K562 (cell line): ENCODE data around the gene EEF2K. TPM values are rescaled to one million over a fixed set of nuclear protein-coding genes. Genes with fewer than 3 reads are reported as not detected.

ENCODE experiments used
- BMI1 ChIP-seq: fragments of 150-350 bp; IDR thresholded peaks from 2 replicates; pipeline ENCODE4 v1.6.1; 2014; ENCODE audit warnings: low read length
- BRF1 ChIP-seq: IDR thresholded peaks from 3 replicates; pipeline ENCODE4 v1.6.1; 2011; ENCODE audit warnings: borderline replicate concordance, mild to moderate bottlenecking; ENCODE audit not compliant: insufficient read length; ENCODE audit errors: extremely low read depth
- CSDE1 ChIP-seq, 2 experiments: fragments of 450-650 bp; IDR thresholded peaks; 2 replicates each; pipeline ENCODE4 v1.6.1; 2016; ENCODE audit warnings: mild to moderate bottlenecking in 1 of 2
- ERF ChIP-seq: fragments of 450-650 bp; formaldehyde crosslinking; IDR thresholded peaks from 2 replicates; pipeline ENCODE4 v1.4.0; 2020; ENCODE audit warnings: mild to moderate bottlenecking, mixed read lengths
- FOSL1 ChIP-seq: fragments of 200-800 bp; sonication (Bioruptor generic); conservative IDR thresholded peaks from 2 replicates; pipeline ENCODE4 v1.6.1; 2016; ENCODE audit warnings: missing genetic modification characterization, missing compliant biosample characterization
- GTF3C2 ChIP-seq: IDR thresholded peaks from 3 replicates; pipeline ENCODE4 v1.6.1; 2011; ENCODE audit warnings: borderline replicate concordance, mild to moderate bottlenecking, moderate library complexity; ENCODE audit not compliant: insufficient read length; ENCODE audit errors: extremely low read depth
- HDAC1 ChIP-seq, 2 experiments: fragments of 450-650 bp; IDR thresholded peaks; 2 replicates each; pipeline ENCODE4 v1.6.1; 2016 to 2017; ENCODE audit warnings: inconsistent platforms in 1 of 2, mild to moderate bottlenecking in 1 of 2, moderate library complexity in 1 of 2
- HEY1 ChIP-seq: fragments of 250-450 bp; sonication (Bioruptor Pico); IDR thresholded peaks from 2 replicates; pipeline ENCODE4 v1.5.0; 2020; ENCODE audit warnings: mild to moderate bottlenecking, moderate library complexity, borderline replicate concordance
- HNRNPUL1 ChIP-seq: fragments of 200-400 bp; formaldehyde crosslinking; IDR thresholded peaks from 2 replicates; pipeline ENCODE4 v1.6.1; 2017; ENCODE audit warnings: low read length
- JUND ChIP-seq, 2 experiments: IDR thresholded peaks; 2 replicates in 1 of 2; 3 replicates in 1 of 2; pipeline ENCODE4 v1.6.1; 2011; ENCODE audit warnings: borderline replicate concordance in 2 of 2, low read depth in 2 of 2, low read length in 2 of 2, improper control_type of control experiment in 1 of 2, missing biosample characterization in 1 of 2, missing genetic modification characterization in 1 of 2, missing genetic modification reagents in 1 of 2
- NFXL1 ChIP-seq: fragments of 450-650 bp; formaldehyde crosslinking; IDR thresholded peaks from 2 replicates; pipeline ENCODE4 v1.4.0; 2021; ENCODE audit warnings: mild to moderate bottlenecking
- POLR2AphosphoS2 ChIP-seq: IDR thresholded peaks from 2 replicates; pipeline ENCODE4 v1.6.1; 2012; ENCODE audit warnings: low read length, improper control_type of control experiment
- POLR3A ChIP-seq: IDR thresholded peaks from 2 replicates; pipeline ENCODE4 v1.6.1; 2011; ENCODE audit warnings: borderline replicate concordance, mild to moderate bottlenecking, moderate library complexity; ENCODE audit not compliant: insufficient read length, insufficient read depth; ENCODE audit errors: extremely low read depth
- RB1 ChIP-seq: fragments of 450-650 bp; IDR thresholded peaks from 2 replicates; pipeline ENCODE4 v1.6.1; 2017; ENCODE audit warnings: low read depth, mild to moderate bottlenecking
- TAF15 ChIP-seq: fragments of 200-400 bp; formaldehyde crosslinking; IDR thresholded peaks from 2 replicates; pipeline ENCODE4 v1.6.1; 2017; ENCODE audit warnings: mild to moderate bottlenecking, low read depth, low read length, moderate library complexity
- TBL1XR1 ChIP-seq, 2 experiments: IDR thresholded peaks; 2 replicates each; pipeline ENCODE4 v1.6.1; 2012; ENCODE audit warnings: improper control_type of control experiment in 2 of 2, low read length in 2 of 2, mild to moderate bottlenecking in 1 of 2
- ZC3H4 ChIP-seq: sonication (generic); formaldehyde crosslinking; IDR thresholded peaks from 2 replicates; pipeline ENCODE4 v1.9.0; 2021; ENCODE audit warnings: missing genetic modification reagents, borderline replicate concordance
- ZEB2 ChIP-seq: fragments of 450-650 bp; IDR thresholded peaks from 2 replicates; pipeline ENCODE4 v1.6.1; 2016
- ZNF263 ChIP-seq: sonication (generic); formaldehyde crosslinking; IDR thresholded peaks from 2 replicates; pipeline ENCODE4 v1.8.0; 2022; ENCODE audit warnings: mild to moderate bottlenecking, missing genetic modification reagents, borderline replicate concordance
- ZNF431 ChIP-seq: sonication (generic); formaldehyde crosslinking; IDR thresholded peaks from 2 replicates; pipeline ENCODE4 v1.8.0; 2022; ENCODE audit warnings: mild to moderate bottlenecking, missing genetic modification reagents
- ZNF75A ChIP-seq: fragments of 450-650 bp; formaldehyde crosslinking; IDR thresholded peaks from 2 replicates; pipeline ENCODE4 v1.4.0; 2020; ENCODE audit warnings: mild to moderate bottlenecking
- ZNF766 ChIP-seq: fragments of 200-800 bp; sonication (Bioruptor generic); conservative IDR thresholded peaks from 2 replicates; pipeline ENCODE4 v1.6.1; 2016; ENCODE audit warnings: missing genetic modification characterization, missing compliant biosample characterization
- polyA plus RNA-seq, 8 experiments: library from polyadenylated mRNA; depleted of rRNA in 4 of 8; stranded (reverse) in 5 of 8; unstranded in 3 of 8; fragments of >200 nt; fragmentation: Nextera tagmentation in 2 of 8; fragmentation: Illumina TruSeq in 1 of 8; extraction: Ambion mirVana in 2 of 8; extraction: Trizol in 1 of 8; gene quantifications; 2 replicates each; pipeline versions ENCODE4 v1.2.1 to v1.2.3, GENCODE V29; 2011 to 2014; ENCODE audit warnings: inconsistent platforms in 1 of 8, missing spikeins in 1 of 8
- total RNA-seq, 7 experiments: library from RNA; depleted of rRNA in 6 of 7; stranded (reverse); fragments of >200 nt in 6 of 7; fragmentation: Illumina TruSeq in 2 of 7; extraction: Trizol in 2 of 7; gene quantifications; 2 replicates each; pipeline versions ENCODE4 v1.2.1 to v1.2.3, GENCODE V29; 2011 to 2021; ENCODE audit warnings: low replicate concordance in 1 of 7
- TF ChIP-seq, protein P1 (sequence below), 2 experiments: fragments of 450-650 bp; IDR thresholded peaks; 2 replicates each; pipeline ENCODE4 v1.6.1; 2016

The EEF2K gene
- total and polyA plus RNA-seq, 9 of the 15 experiments (the other 6 are each of a cell fraction or from before 2014, with no cell fraction given), result 3.0 to 35.2 (median 12.2) TPM

DNA sequence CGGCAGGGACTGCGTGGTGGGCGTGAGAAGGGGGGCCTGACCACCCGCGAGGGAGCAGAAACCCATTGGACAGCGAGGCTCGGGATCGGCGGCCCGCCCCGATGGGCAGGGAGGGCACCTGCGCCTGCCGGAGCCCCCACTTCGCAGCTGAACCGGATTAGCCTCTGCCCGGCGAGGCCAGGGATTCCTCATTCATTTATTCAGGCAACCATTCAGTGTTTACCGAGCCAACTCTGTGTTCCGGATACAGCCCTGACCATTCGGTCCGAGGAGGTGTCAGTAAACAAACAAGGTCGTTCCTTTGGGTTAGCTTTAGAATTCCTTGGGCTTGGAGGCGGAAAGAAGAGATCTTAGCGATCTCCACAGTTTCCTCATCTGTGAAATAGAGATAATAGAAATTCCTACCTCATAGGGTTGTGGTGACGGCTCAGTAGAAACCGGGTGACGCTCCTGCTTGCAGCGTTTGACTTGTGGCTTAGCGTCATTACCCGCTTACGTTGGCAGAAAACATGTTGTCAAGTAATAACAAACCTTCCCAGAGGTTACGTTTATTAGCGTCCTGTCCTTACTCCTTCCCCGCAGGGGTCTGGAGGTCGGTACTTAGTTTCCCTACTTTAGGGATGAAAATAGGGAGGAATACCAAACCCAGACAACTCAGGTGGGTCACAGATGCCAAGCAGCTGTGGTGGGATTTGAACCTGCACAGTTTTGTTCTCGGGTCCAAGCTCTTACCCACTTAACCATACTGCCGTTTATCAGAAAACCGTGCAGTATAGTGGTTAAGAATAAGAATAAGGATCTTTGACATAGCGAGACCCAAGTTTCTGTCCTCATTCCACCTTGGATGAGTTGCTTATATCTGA lies 92.0 kb downstream of the EEF2K start (continued):
- TF ChIP-seq NFXL1 (CRISPR knock-in tag) (peak; percentile 81), JUND (IDR thresholded peaks at IDR 0.05; ENCODE audit: borderline replicate concordance, low read depth, low read length) (0 out of 2 replicates have a peak, but pooled peaks have one; percentile 3), JUND (tag; IDR thresholded peaks at IDR 0.05; ENCODE audit: borderline replicate concordance, low read depth, low read length) (peak; percentile 54; the same call in 1 of the 3 replicates), RB1 (no peak), HEY1 (CRISPR knock-in tag) (0 out of 2 replicates have a peak, but pooled peaks have one; percentile 52), ZC3H4 (0 out of 2 replicates have a peak, but pooled peaks have one; percentile 47), GTF3C2 (peak; percentile 95), ERF (CRISPR knock-in tag) (no peak; the same call in 1 of the 2 replicates), HDAC1 (IDR thresholded peaks at IDR 0.05) (peak in 1 of 2 experiments; percentile 49; a peak in 1 of 4 replicates), ZNF75A (CRISPR knock-in tag) (0 out of 2 replicates have a peak, but pooled peaks have one; percentile 29), ZEB2 (peak; percentile 82), HNRNPUL1 (0 out of 2 replicates have a peak, but pooled peaks have one; percentile 77), TBL1XR1 (IDR thresholded peaks at IDR 0.05; ENCODE audit: low read length in 2 of 2) (peak in 1 of 2 experiments; percentile 68; a peak in 2 of 4 replicates), POLR2AphosphoS2 (peak; percentile 100), CSDE1 (IDR thresholded peaks at IDR 0.05) (peak in 1 of 2 experiments; percentile 73; a peak in 2 of 4 replicates), BMI1 (no peak), ZNF766 (CRISPR knock-in tag) (0 out of 2 replicates have a peak, but pooled peaks have one; percentile 13), ZNF431 (no peak; the same call in 1 of the 2 replicates), POLR3A (peak; percentile 90), ZNF263 (CRISPR knock-in tag) (0 out of 2 replicates have a peak, but pooled peaks have one; percentile 1), TAF15 (no peak), FOSL1 (tag) (peak; percentile 13; the same call in 1 of the 2 replicates), BRF1 (peak; percentile 65)
- TF ChIP-seq, protein P1, sequence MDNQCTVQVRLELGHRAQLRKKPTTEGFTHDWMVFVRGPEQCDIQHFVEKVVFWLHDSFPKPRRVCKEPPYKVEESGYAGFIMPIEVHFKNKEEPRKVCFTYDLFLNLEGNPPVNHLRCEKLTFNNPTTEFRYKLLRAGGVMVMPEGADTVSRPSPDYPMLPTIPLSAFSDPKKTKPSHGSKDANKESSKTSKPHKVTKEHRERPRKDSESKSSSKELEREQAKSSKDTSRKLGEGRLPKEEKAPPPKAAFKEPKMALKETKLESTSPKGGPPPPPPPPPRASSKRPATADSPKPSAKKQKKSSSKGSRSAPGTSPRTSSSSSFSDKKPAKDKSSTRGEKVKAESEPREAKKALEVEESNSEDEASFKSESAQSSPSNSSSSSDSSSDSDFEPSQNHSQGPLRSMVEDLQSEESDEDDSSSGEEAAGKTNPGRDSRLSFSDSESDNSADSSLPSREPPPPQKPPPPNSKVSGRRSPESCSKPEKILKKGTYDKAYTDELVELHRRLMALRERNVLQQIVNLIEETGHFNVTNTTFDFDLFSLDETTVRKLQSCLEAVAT (IDR thresholded peaks at IDR 0.05), result peak; percentile 31 to 38; a peak in 2 of 4 replicates
